ENCODE measurements around the gene ITGAD.
A peak's percentile ranks its signal among the peaks of the same experiment; 100 is the strongest.
"Not testable (repeated sequence)": the region's sequence is repeated elsewhere in the genome, so short reads cannot be mapped to it uniquely, and the experiment has no call there.

ITGAD gene

DNA sequence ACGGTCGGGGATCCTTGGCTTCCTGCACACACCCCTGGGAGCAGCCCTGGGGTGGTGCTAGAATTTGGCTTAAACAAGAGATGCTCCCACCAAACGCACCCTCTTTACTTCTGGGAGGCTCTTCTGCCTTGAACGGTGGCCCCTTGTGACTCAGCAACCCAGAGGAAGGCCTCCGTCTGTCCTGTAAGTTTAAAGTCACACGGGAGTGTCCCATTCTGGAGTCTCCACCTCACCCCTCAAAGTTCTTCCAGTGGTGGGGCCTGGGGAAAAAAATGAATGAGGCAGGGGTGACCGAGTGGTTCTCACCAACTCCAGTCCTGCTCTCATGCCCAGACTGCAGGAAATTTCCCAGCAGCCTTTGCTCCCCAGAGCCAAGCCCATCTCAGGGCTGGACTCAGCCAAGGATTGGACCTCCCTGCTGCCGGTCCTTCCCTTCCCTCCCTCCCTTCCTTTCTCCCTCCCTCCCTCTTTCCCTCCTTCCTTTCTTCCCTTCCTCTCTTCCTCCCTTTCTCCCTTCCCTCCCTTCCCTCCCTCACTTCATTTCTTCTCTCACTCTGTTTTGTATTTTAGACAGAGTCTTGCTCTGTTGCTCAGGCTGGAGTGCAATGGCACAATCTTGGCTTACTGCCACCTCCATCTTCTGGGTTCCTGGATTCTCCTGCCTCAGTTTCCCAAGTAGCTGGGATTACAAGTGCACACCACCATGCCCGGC, 11.4 kb downstream of the ITGAD start:
- DNase-seq, result no peak

DNA sequence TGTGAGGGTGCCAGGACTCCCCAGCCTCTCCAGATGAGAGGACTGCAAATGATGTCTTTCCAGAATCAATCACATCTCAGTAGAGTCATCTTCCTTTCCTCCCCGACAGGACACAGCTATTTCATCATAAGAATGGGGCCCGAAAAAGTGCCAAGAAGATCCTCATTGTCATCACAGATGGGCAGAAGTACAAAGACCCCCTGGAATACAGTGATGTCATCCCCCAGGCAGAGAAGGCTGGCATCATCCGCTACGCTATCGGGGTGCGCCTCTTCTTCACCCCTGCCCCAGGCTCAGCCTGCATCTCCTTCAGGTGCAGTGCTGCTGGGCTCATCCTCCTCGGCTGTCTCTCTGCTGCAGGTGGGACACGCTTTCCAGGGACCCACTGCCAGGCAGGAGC, 14.3 kb downstream of the ITGAD start:
- no peak for DNase-seq

DNA sequence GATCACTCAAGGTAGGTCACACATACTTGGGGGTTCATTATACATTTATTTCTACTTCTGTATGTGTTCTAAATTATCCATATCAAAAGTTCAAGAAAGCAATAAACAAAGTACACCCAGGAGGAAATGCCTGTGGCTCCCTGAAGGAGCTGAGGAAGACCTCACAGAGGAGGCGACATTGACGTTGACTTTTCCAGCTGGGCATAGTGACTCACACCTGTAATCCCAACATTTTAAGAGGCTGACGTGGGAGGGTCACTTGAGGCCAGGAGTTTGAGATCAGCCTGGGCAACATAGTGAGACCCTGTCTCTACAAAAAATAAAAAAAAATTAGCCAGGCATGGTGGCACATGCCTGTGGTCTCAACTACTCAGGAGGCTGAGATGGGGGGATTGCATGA, 16.3 kb downstream of the ITGAD start:
- no peak for DNase-seq

DNA sequence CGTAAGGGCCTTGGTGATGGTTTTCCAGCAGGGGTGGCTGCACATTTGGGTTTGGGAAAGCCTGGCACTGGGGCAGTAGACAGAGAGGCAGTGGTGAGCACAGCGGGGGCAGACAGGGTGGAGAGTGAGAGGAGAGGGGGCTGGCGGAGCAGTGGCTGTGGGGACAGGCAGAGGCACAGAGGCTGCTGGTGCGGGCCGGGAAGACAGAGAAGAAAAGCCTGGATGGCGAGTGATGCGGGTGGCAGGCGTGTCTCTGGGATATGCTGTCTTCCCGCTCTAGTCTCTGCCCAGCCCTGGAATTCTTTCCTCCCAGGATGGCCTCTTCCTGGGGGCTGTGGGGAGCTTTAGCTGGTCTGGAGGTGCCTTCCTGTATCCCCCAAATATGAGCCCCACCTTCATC, 16.9 kb downstream of the ITGAD start:
- DNase-seq, result no peak

DNA sequence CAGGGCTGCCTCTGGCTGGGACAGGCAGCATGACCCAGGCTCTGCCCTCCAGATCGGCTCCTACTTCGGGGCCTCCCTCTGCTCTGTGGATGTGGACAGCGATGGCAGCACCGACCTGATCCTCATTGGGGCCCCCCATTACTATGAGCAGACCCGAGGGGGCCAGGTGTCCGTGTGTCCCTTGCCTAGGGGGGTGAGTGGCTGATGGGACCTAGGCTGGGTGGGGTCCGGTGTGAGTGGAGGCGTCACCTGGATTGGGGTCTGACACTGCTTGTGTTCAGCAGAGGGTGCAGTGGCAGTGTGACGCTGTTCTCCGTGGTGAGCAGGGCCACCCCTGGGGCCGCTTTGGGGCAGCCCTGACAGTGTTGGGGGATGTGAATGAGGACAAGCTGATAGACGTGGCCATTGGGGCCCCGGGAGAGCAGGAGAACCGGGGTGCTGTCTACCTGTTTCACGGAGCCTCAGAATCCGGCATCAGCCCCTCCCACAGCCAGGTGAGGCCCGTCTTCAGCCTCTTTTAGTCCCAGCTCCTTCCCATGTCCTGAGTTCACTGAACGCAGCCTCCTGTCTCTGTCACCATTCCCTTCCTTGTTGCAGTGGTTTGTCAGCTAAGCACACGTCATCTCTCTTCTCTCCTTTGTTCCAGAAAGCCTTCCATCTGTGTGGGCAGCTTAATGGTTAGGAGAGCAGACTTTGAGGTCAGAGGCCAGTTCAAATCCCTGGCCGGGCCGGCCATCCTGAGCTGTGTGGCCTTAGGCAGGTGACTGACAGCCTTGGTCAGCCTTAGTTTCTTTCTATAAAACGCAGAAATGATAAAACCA, 18.1 kb downstream of the ITGAD start:
- DNase-seq, result no peak

DNA sequence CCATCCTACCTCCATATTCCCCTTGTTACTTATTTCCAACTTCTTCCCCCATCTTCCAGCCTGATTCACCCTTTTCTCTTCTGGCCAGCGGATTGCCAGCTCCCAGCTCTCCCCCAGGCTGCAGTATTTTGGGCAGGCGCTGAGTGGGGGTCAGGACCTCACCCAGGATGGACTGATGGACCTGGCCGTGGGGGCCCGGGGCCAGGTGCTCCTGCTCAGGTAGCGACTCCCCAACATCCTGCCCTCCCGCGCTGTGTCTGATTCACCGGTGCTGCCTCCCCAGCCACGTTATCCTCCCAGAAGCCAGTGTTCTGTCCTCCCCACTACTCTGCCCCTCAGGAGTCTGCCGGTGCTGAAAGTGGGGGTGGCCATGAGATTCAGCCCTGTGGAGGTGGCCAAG, 19.6 kb downstream of the ITGAD start:
- DNase-seq, result no peak

DNA sequence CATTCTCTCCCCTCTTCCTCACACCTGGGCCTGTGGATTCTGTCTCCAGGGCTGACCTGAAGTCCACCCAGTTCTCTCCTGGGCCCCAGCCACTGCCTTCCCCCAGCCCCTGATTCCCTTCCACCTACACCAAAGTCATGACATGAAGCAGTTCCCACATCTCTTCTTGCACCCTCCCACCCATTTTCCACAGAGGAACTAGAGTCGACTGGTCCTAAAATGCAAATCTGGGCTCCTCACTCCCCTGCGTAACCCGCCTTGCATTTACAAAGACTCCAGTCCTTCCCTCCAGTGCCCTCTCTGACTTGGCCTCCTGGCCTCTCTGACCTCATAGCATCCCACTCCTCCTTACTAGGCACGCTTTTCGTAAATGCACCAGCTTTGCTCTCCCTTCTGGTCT, 20.2 kb downstream of the ITGAD start:
- no peak for DNase-seq

DNA sequence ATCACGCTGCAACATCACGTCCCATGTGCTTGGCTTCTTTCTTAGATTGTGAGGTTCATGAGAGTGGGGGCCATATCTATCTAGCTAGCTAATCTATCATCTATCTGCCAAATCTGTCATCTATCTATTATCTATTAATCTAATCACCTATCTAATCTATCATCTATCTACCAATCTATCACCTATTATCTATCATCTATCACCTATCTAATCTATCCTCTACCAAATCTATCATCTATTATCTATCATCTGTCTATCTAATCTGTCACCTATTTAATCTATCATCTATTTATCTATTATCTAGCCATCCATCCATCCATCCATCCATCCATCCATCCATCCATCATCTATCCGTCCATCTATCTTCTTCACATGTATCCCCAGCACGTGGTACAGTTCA, 20.8 kb downstream of the ITGAD start:
- no peak for DNase-seq

DNA sequence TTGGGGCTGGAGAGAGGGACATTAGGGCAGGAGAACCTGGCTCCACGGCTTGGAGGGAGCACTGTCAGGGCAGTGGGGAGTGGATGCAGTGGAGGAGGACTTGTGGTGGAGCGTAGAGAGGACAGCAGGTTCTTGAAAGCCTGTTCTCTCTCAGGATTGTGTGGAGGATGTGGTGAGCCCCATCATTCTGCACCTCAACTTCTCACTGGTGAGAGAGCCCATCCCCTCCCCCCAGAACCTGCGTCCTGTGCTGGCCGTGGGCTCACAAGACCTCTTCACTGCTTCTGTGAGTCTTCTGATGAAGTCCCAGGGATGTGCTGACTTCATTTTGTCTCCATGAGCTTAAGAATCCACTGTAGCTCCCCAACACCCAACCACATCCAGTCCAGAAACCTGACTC, 21.6 kb downstream of the ITGAD start:
- DNase-seq, result peak in 1 of 2 donors; percentile 23

DNA sequence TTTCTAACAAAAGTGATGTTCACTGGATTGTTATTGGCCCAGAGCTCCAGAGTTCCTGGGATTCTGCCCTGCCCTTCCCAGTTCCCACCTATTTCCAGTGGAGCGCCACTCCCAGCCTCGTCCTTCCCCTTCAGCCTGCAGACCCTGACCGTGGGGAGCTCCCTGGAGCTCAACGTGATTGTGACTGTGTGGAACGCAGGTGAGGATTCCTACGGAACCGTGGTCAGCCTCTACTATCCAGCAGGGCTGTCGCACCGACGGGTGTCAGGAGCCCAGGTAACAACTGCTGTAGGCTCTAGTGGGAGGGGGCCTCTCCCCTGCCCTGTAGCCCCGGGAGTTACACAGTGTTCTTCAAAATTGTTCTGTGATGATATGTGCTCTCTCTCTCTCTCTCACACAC, 23.2 kb downstream of the ITGAD start:
- no peak for DNase-seq

DNA sequence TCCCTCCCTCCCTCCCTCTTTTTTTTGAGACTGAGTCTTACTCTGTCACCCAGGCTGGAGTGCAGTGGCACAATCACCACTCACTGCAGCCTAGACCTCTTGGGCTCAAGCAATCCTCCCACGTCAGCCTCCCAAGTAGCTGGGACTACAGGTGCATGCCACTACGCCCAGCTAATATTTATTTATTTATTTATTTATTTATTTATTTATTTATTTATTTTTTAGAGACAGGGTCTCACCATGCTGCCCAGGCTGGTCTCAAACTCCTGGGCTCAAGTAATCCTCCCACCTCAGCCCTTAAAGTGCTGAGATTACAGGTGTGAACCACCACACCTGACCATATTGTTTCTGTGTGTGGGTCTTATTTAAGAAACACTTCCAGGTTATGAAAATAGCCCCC, 23.9 kb downstream of the ITGAD start:
- not testable (repeated sequence) for DNase-seq

DNA sequence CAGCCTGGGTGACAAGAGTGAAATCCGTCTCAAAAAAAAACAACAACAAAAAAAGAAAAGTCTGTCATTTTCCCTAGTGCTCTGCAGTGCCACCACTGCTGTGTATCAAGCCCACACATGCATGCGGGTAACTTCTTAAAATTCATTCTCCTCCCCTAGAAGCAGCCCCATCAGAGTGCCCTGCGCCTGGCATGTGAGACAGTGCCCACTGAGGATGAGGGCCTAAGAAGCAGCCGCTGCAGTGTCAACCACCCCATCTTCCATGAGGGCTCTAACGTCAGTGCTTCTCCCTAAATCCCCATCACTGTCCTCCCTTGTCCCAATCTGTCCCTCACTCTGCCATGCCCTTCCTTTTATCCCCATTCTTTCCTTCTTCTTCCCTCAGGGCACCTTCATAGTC, 24.8 kb downstream of the ITGAD start:
- no peak for DNase-seq

DNA sequence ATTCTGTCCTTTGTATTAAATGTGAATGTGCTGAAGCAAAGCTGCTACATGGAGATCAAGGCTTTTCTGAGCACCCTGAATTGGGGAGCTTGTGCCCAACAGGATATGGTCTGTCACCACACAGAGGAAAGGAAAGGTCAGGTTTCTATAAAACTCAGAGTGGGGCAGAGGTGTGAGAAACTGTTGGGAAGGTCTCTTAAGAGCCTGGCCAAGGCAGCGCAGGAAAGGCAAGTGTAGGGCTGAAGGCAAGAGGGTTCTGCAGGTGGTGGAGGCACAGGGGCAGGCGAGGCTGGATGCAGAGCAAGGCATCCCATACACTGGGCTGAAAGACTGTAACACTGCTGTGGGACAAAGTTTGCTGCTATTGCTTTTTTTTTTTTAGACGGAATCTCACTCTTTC, 26.9 kb downstream of the ITGAD start:
- DNase-seq, result no peak

DNA sequence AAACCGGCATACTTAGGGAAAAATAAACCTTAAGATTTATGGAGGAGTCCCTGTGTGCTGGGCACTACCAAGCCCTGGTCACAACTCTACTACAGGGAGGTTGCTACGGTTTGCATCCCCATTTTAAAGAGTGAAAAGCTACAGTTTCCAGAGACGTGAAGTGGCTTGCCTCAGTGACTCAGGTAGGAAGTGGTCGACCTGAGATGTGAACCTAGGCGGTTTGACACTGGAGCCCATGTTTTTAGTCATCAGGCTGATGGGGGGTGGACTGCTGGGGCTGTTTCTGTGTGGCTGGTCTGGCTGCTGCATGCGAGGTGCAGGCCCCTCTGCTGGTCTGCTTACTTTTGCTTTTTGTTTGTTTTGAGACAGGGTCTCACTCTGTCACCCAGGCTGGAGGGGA, 28.5 kb downstream of the ITGAD start:
- DNase-seq, result peak in 1 of 2 donors; percentile 46

DNA sequence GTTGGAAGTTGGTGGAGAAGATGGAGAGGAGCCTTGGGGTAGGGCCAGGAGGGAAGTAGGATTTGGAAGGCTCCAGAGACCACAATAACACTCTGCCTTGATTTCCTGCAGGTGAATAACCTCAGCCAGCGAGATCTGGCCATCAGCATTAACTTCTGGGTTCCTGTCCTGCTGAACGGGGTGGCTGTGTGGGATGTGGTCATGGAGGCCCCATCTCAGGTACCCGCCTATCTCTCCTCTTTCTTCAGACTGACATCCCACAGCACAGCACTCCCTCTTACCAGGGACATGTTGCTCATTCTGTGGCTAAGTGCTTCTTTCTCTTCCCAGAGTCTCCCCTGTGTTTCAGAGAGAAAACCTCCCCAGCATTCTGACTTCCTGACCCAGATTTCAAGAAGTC, 30.1 kb downstream of the ITGAD start:
- DNase-seq, result no peak

DNA sequence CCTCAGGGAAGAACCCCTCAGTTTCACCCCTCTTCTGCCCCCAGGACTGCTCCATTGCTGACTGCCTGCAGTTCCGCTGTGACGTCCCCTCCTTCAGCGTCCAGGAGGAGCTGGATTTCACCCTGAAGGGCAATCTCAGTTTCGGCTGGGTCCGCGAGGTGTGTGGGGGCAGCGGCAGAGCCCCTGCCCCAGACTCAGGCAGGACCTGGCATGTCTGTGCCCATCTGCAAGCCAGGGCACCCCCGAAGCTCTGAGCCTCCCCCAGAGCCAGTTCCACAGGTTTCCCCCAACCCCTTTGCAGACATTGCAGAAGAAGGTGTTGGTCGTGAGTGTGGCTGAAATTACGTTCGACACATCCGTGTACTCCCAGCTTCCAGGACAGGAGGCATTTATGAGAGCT, 30.7 kb downstream of the ITGAD start:
- no peak for DNase-seq

DNA sequence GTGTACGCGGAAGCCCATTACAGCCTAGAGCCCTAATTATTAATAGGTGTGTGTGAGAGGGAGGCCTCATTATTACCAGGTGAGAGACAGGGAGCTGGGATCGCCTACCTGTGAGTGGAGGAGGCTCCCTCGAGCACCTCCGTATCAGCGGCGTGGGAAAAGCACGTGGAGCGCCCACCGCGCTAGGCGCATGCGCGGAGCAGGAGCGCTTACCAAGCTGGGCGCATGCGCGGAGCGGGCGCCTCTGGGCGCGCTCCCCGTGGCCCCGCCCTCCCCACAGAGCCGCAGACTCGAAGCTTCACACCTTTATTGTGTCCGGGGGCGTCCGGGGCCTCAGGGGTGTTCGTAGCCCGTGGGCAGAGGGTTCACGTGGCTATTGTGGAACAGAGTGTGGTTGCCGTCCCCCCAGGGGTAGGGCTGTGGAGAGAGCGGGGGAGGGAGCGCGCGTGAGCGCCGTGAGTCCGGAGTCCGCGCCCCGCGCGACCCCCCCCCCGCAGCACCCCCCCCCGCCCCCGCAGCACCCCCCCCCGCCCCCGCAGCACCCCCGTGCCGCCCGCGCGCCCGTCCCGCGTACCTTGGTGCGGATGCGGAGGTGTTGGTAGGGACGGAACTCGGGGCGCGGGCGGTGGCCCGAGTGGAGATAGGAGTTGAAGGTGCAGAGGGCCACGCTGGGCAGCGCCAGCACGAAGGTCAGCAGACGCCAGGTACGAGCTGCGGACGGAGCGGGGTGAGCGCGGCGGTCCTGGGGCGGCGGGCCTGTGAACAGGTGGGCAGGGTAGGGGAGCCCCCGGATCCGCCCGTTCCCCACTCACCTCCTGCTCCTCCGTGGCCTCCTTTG, 34.5 kb downstream of the ITGAD start:
- DNase-seq, result peak; percentile 76 to 78

DNA sequence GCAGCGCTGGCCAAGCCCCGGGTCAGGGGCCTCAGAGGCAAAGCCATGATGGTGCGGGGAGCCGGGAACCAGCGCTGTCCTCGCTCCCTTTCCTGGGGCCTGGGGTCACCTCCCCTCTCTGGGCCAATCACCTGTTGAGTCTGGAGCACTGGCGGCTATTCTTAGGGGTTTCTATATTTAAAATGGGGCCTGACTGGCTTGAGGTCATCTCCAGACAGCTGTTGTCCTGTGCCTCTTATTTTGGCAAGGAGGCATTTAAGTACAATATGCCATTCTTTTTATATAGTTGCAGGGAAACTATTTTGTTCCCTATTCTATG, 35.1 kb downstream of the ITGAD start, which contains the start of gene COX6A2:
Gene COX6A2 (minus strand): TSS at position 82 of the 319 bp plus-strand sequence. CDS start 35 bp downstream, at position 47.
- no peak for DNase-seq

DNA sequence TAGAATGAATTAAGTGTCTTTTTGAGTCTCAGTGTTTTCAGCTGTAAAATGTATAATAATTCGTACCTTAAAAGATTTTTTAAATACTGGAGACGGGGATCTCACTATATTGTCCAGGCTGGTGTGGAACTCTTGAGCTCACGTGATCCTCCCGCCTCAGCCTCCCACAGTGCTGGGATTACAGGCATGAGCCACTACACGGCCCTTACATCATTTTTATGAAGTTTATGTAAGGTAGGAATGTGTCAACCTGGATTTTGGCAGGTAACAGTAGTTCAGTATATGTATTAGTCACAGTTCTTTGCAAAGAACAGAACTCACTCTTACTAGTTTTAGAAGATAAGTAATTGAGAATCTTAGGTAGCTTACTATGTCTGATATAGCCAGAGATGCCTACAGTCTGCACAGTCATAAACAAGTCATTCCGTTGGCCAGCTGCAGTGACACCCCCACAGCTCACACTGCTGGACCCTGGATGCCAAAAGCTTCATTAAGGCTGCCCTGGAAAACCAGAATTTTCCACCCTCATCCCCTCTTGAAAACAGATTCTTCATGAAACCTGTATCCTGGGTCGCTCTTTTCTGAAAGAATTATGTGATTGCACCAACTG, 35.6 kb downstream of the ITGAD start:
- DNase-seq, result no peak

DNA sequence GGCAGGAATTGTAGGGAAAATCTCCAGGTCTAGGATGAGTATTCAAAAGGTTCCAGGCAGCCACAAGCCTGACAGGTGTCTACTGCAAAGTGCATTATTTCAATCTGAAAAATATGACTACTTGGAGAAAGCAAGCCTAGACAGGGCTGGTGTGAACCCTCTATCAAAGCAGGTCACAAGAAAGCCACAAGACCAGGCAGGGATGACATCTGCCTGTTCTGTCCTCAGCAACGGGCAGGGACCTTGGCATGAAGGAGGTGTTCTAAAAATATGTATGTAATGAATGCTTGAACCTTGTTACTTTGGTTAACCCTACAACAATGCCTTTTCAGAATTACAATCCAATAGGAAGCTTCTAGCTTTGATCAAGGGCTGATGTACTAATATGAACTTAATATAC, 36.2 kb downstream of the ITGAD start:
- no peak for DNase-seq

DNA sequence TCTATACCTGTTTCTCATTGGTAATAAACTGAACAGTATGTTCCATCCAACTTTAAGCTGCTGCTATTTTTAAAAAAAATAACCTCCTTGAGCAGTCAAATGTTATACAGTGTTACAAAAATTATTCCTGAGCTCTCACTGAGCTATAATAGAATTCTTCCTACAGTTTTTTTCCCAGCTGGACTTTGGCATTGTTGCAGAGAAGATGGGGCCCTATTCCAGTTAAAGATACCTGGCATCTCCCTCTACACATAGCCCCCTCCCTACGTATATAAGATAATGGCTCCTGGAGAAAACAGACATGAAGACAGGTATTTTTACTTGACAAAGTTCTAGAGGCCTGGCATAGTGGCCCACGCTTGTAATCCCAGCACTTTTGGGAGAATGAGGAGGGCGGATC, 36.7 kb downstream of the ITGAD start:
- DNase-seq, result no peak

DNA sequence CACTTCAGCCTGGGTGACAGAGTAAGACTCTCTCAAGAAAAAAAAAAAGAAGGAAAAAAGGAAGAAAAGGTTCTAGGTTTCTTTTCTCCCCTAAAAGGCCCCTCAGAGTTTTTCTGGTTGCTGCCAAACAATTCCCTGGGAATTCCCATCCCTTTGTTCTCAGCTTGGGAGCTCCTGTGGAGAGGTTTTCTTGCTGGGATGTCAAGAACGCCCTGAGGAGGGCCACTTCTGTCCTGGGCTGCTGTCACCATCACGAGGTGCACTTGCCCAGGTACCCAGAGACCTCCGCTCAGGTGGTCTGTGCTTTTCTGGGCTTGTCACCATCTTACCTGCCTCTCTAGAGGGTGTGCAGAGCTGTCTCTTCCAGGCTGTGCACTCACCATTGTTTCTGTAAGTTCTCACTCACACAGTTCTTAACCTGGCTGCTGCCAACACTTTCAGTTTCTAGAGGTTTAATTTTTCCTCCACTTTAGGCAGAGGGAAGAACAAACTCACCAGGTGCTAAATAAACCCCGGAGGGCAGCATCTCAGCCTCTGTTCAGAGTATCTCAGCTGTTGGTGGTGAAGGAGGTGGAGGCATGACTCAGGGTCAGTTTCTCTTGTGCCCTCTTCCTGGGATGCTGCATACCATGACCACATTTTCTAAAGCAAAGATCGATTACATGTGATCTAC, 37.4 kb downstream of the ITGAD start:
- no peak for DNase-seq

All from CD4-positive, alpha-beta T cell treated with Interferon alpha-2 for 1 hour (primary cell).